Measurements from ENCODE around the gene VPS25. TPM values are rescaled to one million over a fixed set of nuclear protein-coding genes. Genes with fewer than 3 reads are reported as not detected.

The VPS25 gene
- total and polyA plus RNA-seq, 9 of the 15 experiments (the other 6 are each of a cell fraction or from before 2014, with no cell fraction given): 123 to 352 (median 180) TPM

DNA sequence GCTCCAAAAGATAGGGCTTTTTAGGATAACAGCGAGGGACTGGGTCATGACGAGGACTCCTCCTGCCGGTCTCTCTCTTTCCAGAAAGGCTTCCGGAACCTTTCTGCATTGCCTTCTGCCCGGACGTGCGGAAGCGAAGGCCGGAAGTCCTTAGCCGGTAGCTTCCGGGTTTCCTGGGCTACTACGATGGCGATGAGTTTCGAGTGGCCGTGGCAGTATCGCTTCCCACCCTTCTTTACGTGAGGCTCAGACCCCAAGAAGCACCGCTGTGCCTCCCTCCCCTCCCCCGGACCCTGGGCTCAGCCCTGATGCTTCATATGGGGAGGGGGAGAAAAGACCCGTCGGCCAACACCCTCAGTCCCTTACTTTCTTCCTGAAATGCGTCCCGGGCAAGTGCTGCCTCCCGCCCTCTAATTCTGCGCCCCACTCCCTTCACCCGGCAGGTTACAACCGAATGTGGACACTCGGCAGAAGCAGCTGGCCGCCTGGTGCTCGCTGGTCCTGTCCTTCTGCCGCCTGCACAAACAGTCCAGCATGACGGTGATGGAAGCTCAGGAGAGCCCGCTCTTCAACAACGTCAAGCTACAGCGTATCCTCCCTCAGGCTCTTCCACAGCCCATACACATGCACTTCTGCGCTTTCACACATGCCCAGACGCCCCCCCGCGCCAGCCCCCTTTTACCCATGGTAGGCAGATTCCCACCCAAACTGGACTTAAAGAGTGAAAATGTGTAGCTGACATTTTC, at the start of gene VPS25 (continued):
- TF ChIP-seq, protein P1, sequence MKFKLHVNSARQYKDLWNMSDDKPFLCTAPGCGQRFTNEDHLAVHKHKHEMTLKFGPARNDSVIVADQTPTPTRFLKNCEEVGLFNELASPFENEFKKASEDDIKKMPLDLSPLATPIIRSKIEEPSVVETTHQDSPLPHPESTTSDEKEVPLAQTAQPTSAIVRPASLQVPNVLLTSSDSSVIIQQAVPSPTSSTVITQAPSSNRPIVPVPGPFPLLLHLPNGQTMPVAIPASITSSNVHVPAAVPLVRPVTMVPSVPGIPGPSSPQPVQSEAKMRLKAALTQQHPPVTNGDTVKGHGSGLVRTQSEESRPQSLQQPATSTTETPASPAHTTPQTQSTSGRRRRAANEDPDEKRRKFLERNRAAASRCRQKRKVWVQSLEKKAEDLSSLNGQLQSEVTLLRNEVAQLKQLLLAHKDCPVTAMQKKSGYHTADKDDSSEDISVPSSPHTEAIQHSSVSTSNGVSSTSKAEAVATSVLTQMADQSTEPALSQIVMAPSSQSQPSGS (CRISPR knock-in tag; IDR thresholded peaks at IDR 0.05): no peak
- TF ChIP-seq ZNF75A (CRISPR knock-in tag; IDR thresholded peaks at IDR 0.05) (no peak), ZNF263 (CRISPR knock-in tag; IDR thresholded peaks at IDR 0.05; ENCODE audit: borderline replicate concordance) (no peak), ZNF77 (CRISPR knock-in tag; IDR thresholded peaks at IDR 0.05) (no peak), SMAD4 (CRISPR knock-in tag; conservative IDR thresholded peaks at IDR 0.05) (peak; percentile 50; the same call in 1 of the 2 replicates), NFIC (IDR thresholded peaks at IDR 0.05) (peak; percentile 49), ZBTB9 (CRISPR knock-in tag; IDR thresholded peaks at IDR 0.05) (no peak), SMARCE1 (IDR thresholded peaks at IDR 0.05) (0 out of 2 replicates have a peak, but pooled peaks have one; percentile 20), PPARD (CRISPR knock-in tag; IDR thresholded peaks at IDR 0.05) (no peak), TGIF2 (CRISPR knock-in tag; IDR thresholded peaks at IDR 0.05) (no peak), ZNF217 (CRISPR knock-in tag; IDR thresholded peaks at IDR 0.05) (no peak), ZNF282 (CRISPR knock-in tag; IDR thresholded peaks at IDR 0.05) (no peak), L3MBTL2 (IDR thresholded peaks at IDR 0.05) (no peak; the same call in 1 of the 2 replicates), POLR2AphosphoS5 (IDR thresholded peaks at IDR 0.05; ENCODE audit: control insufficient read depth, insufficient read depth, low read depth, low read length) (peak; percentile 95), ZKSCAN1 (IDR thresholded peaks at IDR 0.05; ENCODE audit: low read depth, low read length) (peak; percentile 77; the same call in 1 of the 2 replicates), ZNF395 (CRISPR knock-in tag; IDR thresholded peaks at IDR 0.05) (0 out of 2 replicates have a peak, but pooled peaks have one; percentile 44), NR4A1 (CRISPR knock-in tag; IDR thresholded peaks at IDR 0.05) (0 out of 2 replicates have a peak, but pooled peaks have one; percentile 32), NR4A1 (tag; IDR thresholded peaks at IDR 0.05) (no peak)
- TF ChIP-seq, protein P2, sequence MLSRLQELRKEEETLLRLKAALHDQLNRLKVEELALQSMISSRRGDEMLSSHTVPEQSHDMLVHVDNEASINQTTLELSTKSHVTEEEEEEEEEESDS (CRISPR knock-in tag; IDR thresholded peaks at IDR 0.05): no peak
- TF ChIP-seq, protein P3, sequence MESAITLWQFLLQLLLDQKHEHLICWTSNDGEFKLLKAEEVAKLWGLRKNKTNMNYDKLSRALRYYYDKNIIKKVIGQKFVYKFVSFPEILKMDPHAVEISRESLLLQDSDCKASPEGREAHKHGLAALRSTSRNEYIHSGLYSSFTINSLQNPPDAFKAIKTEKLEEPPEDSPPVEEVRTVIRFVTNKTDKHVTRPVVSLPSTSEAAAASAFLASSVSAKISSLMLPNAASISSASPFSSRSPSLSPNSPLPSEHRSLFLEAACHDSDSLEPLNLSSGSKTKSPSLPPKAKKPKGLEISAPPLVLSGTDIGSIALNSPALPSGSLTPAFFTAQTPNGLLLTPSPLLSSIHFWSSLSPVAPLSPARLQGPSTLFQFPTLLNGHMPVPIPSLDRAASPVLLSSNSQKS (CRISPR knock-in tag; IDR thresholded peaks at IDR 0.05): no peak
- TF ChIP-seq, protein P4, sequence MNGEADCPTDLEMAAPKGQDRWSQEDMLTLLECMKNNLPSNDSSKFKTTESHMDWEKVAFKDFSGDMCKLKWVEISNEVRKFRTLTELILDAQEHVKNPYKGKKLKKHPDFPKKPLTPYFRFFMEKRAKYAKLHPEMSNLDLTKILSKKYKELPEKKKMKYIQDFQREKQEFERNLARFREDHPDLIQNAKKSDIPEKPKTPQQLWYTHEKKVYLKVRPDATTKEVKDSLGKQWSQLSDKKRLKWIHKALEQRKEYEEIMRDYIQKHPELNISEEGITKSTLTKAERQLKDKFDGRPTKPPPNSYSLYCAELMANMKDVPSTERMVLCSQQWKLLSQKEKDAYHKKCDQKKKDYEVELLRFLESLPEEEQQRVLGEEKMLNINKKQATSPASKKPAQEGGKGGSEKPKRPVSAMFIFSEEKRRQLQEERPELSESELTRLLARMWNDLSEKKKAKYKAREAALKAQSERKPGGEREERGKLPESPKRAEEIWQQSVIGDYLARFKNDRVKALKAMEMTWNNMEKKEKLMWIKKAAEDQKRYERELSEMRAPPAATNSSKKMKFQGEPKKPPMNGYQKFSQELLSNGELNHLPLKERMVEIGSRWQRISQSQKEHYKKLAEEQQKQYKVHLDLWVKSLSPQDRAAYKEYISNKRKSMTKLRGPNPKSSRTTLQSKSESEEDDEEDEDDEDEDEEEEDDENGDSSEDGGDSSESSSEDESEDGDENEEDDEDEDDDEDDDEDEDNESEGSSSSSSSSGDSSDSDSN (IDR thresholded peaks at IDR 0.05; ENCODE audit: borderline replicate concordance in 1 of 2, low read depth in 2 of 2, low read length in 2 of 2): peak in 1 of 2 experiments; percentile 75; a peak in 2 of 4 replicates
